SU-DHL-6 (cell line): ENCODE data around the gene PGBD5.

Source experiments
- H2AFZ ChIP-seq: fragments of 200-600 bp; sonication (generic); 2 replicates; pipeline ENCODE4 v1.6.1; 2014; ENCODE audit warnings: low read depth, mild to moderate bottlenecking, moderate library complexity, mixed read lengths, antibody characterized with exemption, low read length; ENCODE audit not compliant: severe bottlenecking
- H3F3A ChIP-seq: fragments of 200-600 bp; shearing (Covaris generic); 2 replicates; pipeline ENCODE4 v1.6.0; 2016; ENCODE audit warnings: antibody characterized with exemption, mild to moderate bottlenecking; ENCODE audit not compliant: insufficient read depth
- H3K27ac ChIP-seq: fragments of 200-600 bp; sonication (generic); 2 replicates; pipeline ENCODE4 v1.5.1; 2016; ENCODE audit warnings: low read depth, mild to moderate bottlenecking, low read length, moderate library complexity, mixed read lengths
- H3K27me3 ChIP-seq: fragments of 200-600 bp; sonication (generic), shearing (Covaris generic); 2 replicates; pipeline ENCODE4 v1.6.0; 2014; ENCODE audit warnings: mild to moderate bottlenecking, low read length
- H3K36me3 ChIP-seq: fragments of 200-600 bp; sonication (generic); 2 replicates; pipeline ENCODE4 v1.6.1; 2014; ENCODE audit warnings: mild to moderate bottlenecking, low read length, mixed read lengths
- H3K4me2 ChIP-seq: fragments of 300-600, 200-600 bp; shearing (Covaris generic), sonication (generic); 2 replicates; pipeline ENCODE4 v1.6.0; 2014; ENCODE audit warnings: low read length, low read depth, mild to moderate bottlenecking; ENCODE audit not compliant: poor library complexity, severe bottlenecking
- H3K4me3 ChIP-seq: fragments of 200-600 bp; sonication (generic); 2 replicates; pipeline ENCODE4 v1.5.1; 2014; ENCODE audit warnings: antibody characterized with exemption, low read length, mild to moderate bottlenecking, mixed read lengths; ENCODE audit not compliant: insufficient read depth, poor library complexity, severe bottlenecking
- H3K79me2 ChIP-seq: fragments of 200-600 bp; sonication (generic); 2 replicates; pipeline ENCODE4 v1.6.1; 2014; ENCODE audit warnings: mild to moderate bottlenecking, low read length, moderate library complexity; ENCODE audit not compliant: insufficient read depth
- H3K9ac ChIP-seq: fragments of 200-600 bp; sonication (generic); 2 replicates; pipeline ENCODE4 v1.7.0; 2014; ENCODE audit warnings: mild to moderate bottlenecking, low read length
- H3K9me2 ChIP-seq: fragments of 200-600 bp; sonication (generic); replicated peaks from 2 replicates; pipeline ENCODE4 v1.6.1; 2014; ENCODE audit warnings: low read length; ENCODE audit not compliant: insufficient read depth
- H3K9me3 ChIP-seq: fragments of 200-600 bp; sonication (generic); 2 replicates; pipeline ENCODE4 v1.6.1; 2014; ENCODE audit warnings: low read length, mixed read lengths; ENCODE audit not compliant: insufficient read depth
- H4K20me1 ChIP-seq: fragments of 200-600 bp; sonication (generic); 2 replicates; pipeline ENCODE4 v1.6.1; 2014; ENCODE audit warnings: low read depth, mild to moderate bottlenecking, antibody characterized with exemption, low read length, moderate library complexity, mixed read lengths
- EZH2phosphoT487 ChIP-seq: fragments of 200-600 bp; sonication (generic), shearing (Covaris generic); conservative IDR thresholded peaks from 2 replicates; pipeline ENCODE4 v1.6.1; 2018; ENCODE audit warnings: mild to moderate bottlenecking, antibody characterized with exemption, low read length, moderate library complexity, mixed read lengths
- TF ChIP-seq, protein P1 (sequence below): fragments of 200-600 bp; sonication (generic); IDR thresholded peaks from one replicate; pipeline ENCODE4 v1.5.1; 2017; ENCODE audit warnings: antibody characterized with exemption, mild to moderate bottlenecking, low read length, moderate library complexity; ENCODE audit not compliant: insufficient read depth, poor library complexity, severe bottlenecking

The PGBD5 gene

DNA sequence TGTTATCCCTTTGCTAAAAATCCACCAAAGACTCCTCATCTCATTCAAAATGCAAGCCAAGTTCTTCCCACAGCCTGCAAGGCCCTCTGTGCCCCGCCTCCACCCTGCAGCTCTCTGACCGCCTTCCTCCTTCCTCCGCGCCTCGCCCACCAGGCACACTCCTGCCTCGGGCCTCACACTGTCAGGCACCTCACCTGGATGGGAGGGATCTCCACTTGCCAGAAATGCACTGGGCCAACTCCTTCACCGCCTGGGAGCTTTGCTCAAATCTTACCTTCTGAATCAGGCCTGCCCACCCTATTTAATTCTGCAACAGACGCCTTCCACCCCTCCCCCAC lies 26.2 kb downstream of the PGBD5 start:
- Histone ChIP-seq H4K20me1 (no peaks in the 10 kb centered on the region), H3K27ac (no peak overlapping the region), H3K36me3 (no peaks in the 10 kb centered on the region), H3K9ac (no peak overlapping the region), H3K27me3 (no peaks in the 10 kb centered on the region), H2AFZ (no peak overlapping the region), H3F3A (no peaks in the 10 kb centered on the region), H3K4me2 (no peak overlapping the region), H3K9me2 (no peaks in the 10 kb centered on the region), H3K4me3 (no peak overlapping the region), H3K79me2 (no peaks in the 10 kb centered on the region), H3K9me3 (no peaks in the 10 kb centered on the region)
- TF ChIP-seq, protein P1, sequence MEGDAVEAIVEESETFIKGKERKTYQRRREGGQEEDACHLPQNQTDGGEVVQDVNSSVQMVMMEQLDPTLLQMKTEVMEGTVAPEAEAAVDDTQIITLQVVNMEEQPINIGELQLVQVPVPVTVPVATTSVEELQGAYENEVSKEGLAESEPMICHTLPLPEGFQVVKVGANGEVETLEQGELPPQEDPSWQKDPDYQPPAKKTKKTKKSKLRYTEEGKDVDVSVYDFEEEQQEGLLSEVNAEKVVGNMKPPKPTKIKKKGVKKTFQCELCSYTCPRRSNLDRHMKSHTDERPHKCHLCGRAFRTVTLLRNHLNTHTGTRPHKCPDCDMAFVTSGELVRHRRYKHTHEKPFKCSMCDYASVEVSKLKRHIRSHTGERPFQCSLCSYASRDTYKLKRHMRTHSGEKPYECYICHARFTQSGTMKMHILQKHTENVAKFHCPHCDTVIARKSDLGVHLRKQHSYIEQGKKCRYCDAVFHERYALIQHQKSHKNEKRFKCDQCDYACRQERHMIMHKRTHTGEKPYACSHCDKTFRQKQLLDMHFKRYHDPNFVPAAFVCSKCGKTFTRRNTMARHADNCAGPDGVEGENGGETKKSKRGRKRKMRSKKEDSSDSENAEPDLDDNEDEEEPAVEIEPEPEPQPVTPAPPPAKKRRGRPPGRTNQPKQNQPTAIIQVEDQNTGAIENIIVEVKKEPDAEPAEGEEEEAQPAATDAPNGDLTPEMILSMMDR = no peak
- TF ChIP-seq EZH2phosphoT487 = no peak

DNA sequence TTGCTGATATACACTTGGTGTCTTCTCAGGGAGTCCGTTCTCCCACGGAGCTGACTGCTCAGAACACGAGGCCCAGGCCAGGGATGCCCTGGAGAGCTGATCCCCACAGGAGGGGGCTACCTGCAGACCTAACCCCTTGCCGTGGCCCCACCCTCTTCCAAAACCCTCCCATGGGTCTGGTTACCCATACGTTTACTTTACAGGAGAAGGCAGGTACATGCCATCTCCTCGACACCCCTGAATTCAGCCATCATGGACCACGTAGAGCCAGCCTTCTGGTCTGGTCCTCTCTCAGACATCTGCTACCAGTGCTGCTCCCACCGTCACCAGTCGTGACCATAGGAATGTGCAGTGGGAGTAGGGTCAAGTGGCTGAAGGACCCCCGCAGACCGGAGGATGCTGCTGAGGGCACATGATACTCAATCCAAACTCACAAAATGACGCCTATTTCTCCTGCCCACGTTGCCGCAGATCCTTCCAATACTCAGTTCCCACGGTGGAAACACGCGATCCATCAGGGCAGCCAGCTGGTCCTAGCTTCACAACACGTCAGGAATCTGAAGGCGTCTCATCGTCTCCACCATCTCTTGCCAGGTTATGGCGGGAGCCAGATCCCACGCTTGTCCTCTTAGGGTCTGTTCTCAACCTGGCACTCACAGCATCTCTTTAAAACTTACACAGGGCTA lies 26.7 kb downstream of the PGBD5 start:
- H3K27ac ChIP-seq = no peak overlapping the region
- TF ChIP-seq EZH2phosphoT487 = no peak
- TF ChIP-seq, protein P1 = no peak

DNA sequence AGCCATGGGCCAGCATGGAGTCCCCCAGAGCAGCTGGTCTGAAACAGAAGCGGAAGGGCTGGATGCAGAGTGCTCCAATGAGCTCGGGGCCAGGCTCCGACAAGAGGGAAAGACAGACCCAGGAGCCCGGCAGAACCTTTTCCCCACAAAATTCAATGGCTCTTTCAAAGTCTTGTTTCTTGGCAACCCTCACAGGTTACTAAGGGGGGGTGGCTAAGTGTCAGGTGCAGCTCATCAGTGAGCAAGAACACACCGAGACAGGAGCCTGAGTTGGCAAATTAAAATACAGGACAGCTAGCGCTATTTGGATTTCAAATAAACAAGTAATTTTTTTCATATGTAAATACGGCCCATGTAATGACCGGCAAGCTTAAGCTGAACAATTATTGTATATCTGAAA lies 27.3 kb downstream of the PGBD5 start:
- no peaks in the 10 kb centered on the region for H3K9me3 ChIP-seq
- no peak overlapping the region for H3K27ac ChIP-seq
- H3F3A ChIP-seq = no peaks in the 10 kb centered on the region
- no peaks in the 10 kb centered on the region for H3K27me3 ChIP-seq
- H3K4me2 ChIP-seq = no peak overlapping the region
- no peaks in the 10 kb centered on the region for H3K9me2 ChIP-seq
- H3K36me3 ChIP-seq = no peaks in the 10 kb centered on the region
- no peak overlapping the region for H2AFZ ChIP-seq
- no peaks in the 10 kb centered on the region for H4K20me1 ChIP-seq
- no peak for TF ChIP-seq EZH2phosphoT487
- TF ChIP-seq, protein P1 = no peak
- H3K9ac ChIP-seq = no peak overlapping the region
- H3K4me3 ChIP-seq = no peak overlapping the region
- H3K79me2 ChIP-seq = no peaks in the 10 kb centered on the region

More for the DNA sequence above, 26.7 kb downstream of the PGBD5 start:
- no peak overlapping the region for H3K4me2 ChIP-seq
- no peaks in the 10 kb centered on the region for H3K79me2 ChIP-seq
- no peaks in the 10 kb centered on the region for H3F3A ChIP-seq
- no peaks in the 10 kb centered on the region for H3K9me3 ChIP-seq
- no peaks in the 10 kb centered on the region for H3K9me2 ChIP-seq
- no peaks in the 10 kb centered on the region for H4K20me1 ChIP-seq
- no peak overlapping the region for H2AFZ ChIP-seq
- H3K9ac ChIP-seq = no peak overlapping the region
- H3K4me3 ChIP-seq = no peak overlapping the region
- H3K36me3 ChIP-seq = no peaks in the 10 kb centered on the region
- H3K27me3 ChIP-seq = no peaks in the 10 kb centered on the region
